ENCODE data around the gene TRPM6. TPM values are rescaled to one million over a fixed set of nuclear protein-coding genes. Genes with fewer than 3 reads are reported as not detected.

The TRPM6 gene
- total and polyA plus RNA-seq, 8 donors: 0.43 to 3.8 (median 0.74) TPM

DNA sequence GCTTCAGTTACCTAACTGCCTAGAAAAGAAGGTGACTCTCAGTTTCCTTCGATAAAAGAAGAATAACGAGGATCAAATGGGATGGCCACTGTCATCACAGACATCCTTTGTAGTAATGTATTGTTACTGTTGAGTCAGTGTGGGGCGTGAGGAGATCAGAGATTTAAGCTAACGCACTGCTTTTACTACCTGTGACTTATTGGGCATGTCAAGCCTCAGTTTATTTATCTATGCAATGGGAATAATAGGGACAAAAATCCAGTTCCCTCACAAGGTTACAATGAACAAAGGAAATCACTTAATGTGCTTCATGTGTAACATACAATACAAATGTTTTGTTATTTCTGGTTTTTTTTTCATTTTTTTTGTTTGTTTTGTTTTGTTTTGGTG is 255 bp upstream of the TRPM6 start:
- DNase-seq (no peak), ATAC-seq (no peak)
- peak overlapping the region in 1 of 2 donors; percentile 94 for H3K27ac ChIP-seq
- intact Hi-C loops (cut with DNase I): loop anchor here in 1 of 2 donors (10.0 kb wide), 1 partner anchor 63 kb away; no protein-coding TSS in a partner anchor
- no peak for TF ChIP-seq CTCF (IDR thresholded peaks at IDR 0.05)
- peak overlapping the region in 1 of 2 donors; percentile 56 for H3K4me3 ChIP-seq
- H3K9me3 ChIP-seq: no peaks in the 10 kb centered on the region
- H3K27me3 ChIP-seq: no peaks in the 10 kb centered on the region
- H3K4me1 ChIP-seq: peaks cover 0 to 13% of the 10 kb centered on the region in 2 donors
- H3K36me3 ChIP-seq: no peaks in the 10 kb centered on the region

GRCh38 chr9:74876382-74876949 is 11.3 kb downstream of the TRPM6 start:
- Histone ChIP-seq H3K4me1 (no peaks in the 10 kb centered on the region), H3K27ac (no peak overlapping the region), H3K9me3 (peaks cover 0 to 26% of the 10 kb centered on the region in 2 donors), H3K4me3 (no peak overlapping the region), H3K27me3 (no peaks in the 10 kb centered on the region), H3K36me3 (no peaks in the 10 kb centered on the region)
- DNase-seq (no peak), ATAC-seq (no peak)
- intact Hi-C loops (cut with DNase I): no loop called here
- no peak for TF ChIP-seq CTCF (IDR thresholded peaks at IDR 0.05)

GRCh38 chr9:74875656-74876055 is 12.1 kb downstream of the TRPM6 start:
- DNase-seq: no peak
- Histone ChIP-seq H3K4me1 (no peaks in the 10 kb centered on the region), H3K27ac (no peak overlapping the region), H3K27me3 (no peaks in the 10 kb centered on the region), H3K36me3 (no peaks in the 10 kb centered on the region), H3K9me3 (peaks cover 0 to 24% of the 10 kb centered on the region in 2 donors), H3K4me3 (no peak overlapping the region)
- intact Hi-C loops (cut with DNase I): no loop called here
- ATAC-seq: no peak
- TF ChIP-seq CTCF (IDR thresholded peaks at IDR 0.05): no peak

- DNase-seq: no peak
- Histone ChIP-seq H3K27ac (no peak overlapping the region), H3K36me3 (no peaks in the 10 kb centered on the region), H3K9me3 (peaks cover 0 to 12% of the 10 kb centered on the region in 2 donors), H3K4me3 (no peak overlapping the region), H3K4me1 (no peaks in the 10 kb centered on the region), H3K27me3 (no peaks in the 10 kb centered on the region)
- no peak for TF ChIP-seq CTCF (IDR thresholded peaks at IDR 0.05)
- no peak for ATAC-seq
- intact Hi-C loops (cut with DNase I): no loop called here
These were observed 13.5 kb downstream of the TRPM6 start for GRCh38 chr9:74874220-74874619.

GRCh38 chr9:74872619-74873233 is 15.0 kb downstream of the TRPM6 start:
- Histone ChIP-seq H3K4me1 (no peaks in the 10 kb centered on the region), H3K27ac (no peak overlapping the region), H3K4me3 (no peak overlapping the region), H3K9me3 (no peaks in the 10 kb centered on the region), H3K27me3 (no peaks in the 10 kb centered on the region), H3K36me3 (no peaks in the 10 kb centered on the region)
- ATAC-seq (no peak), DNase-seq (no peak)
- TF ChIP-seq CTCF (IDR thresholded peaks at IDR 0.05): no peak
- intact Hi-C loops (cut with DNase I): no loop called here

Measured in left lung (tissue), 10 donors.